ENCODE data around the gene SETD1B.
"Not testable (repeated sequence)": the region's sequence is repeated elsewhere in the genome, so short reads cannot be mapped to it uniquely, and the experiment has no call there.

Gene SETD1B

DNA sequence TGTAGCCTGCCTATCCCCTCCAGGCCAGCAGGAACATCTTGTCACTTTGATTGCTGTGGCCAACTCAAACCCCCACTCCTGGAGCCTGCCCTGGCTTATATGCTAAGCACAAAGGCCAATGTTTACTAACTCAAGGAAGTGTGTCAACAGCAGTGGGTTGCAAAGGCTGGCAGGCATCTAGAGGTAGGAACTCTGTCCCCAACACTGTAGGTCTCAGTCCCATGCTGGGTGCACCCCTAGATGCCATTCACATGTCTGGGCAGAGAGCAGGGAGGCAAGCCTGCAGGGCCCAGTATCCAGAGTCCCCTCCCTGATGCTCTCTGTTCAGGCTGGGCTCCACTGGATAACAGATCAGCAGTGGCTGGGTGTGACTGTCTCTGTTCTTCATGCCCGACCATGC, 56.4 kb downstream of the SETD1B start:
- no peak for DNase-seq

- not testable (repeated sequence) for DNase-seq
Observed at GRCh38 chr12:121860699-121861098, 56.9 kb downstream of the SETD1B start.

DNA sequence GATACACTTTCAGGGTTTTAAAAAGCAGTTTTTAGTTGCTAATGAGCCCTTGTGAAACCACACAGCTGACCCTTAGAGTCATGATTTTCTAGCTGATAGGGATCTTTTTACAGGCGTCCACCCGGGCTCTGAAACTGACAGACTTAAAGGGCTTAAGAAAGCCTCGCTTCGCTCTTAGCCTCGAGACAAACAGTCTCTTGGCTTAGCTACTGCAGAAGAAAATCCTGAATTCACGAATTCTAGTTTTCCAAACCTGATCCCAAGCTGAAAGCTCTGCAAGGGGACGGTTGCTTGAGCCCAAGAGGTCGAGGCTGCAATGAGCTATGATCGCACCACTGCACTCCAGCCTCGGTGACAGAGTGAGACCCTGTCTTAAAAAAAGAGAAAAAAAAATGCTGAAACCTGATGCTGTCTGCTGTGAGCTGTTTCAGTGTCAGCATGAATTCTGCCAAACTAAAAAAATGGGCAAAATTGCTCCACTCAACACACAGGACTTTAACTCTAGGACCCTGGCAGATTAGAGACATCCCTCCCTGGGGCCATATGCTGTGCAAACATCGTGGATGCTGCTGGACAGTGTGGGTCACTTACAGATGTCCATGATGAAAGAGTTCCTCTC, 57.9 kb downstream of the SETD1B start:
- no peak for DNase-seq

GRCh38 chr12:121866331-121866730, 62.5 kb downstream of the SETD1B start:
- no peak for DNase-seq

GRCh38 chr12:121869229-121869628, 65.4 kb downstream of the SETD1B start:
- not testable (repeated sequence) for DNase-seq

DNA sequence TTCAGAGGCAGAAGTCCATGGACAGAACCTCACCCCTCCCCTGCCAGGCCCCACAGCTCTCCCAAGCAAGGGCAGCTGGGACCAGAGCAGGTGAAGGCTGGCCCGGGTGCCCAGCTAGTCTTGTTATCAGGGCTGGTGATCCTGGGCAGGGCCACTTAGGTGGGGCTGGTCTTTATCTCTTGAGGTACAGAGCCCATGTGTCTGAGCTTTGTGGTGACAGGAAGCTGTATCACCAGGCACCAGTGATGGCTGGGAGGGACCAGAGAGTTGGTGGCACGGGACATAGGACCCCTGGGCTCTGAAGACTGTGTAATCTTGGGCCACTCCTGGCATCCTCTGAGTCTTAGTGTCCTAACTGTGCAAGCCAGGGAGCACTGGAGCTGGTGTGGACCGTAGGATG, 67.7 kb downstream of the SETD1B start:
- no peak for DNase-seq

DNA sequence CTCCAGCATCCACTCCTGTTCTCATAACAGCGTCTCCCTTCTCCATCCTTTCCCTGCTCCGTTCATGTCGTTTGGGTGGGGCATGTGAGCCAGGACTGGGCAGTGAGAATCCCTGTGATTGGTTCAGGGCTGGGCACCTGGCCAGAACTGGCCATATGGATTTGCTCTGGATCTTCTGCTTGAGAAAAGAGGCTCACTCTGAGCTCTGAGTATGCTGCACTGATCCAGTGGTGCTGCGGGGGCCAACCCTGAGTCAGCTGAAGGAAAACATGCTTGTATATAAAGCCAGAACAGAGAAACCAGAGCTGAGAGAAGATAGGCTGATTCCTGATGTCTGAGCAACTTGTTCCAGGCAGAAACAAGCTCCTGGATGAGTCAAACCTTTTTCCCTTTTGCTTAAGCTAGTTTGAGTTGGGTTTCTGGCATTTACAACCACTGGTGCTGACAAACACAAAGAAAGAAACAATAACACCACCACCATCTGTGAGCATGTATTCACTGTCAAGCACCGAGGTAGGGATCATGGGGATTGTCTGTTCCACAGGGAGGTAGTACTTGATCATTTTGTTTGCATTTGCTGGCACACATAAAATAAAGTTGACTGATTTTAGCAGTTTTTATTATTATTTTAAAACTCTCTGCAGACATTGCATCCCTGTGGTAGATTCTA, 68.9 kb downstream of the SETD1B start:
- DNase-seq = no peak

- no peak for DNase-seq
Observed at GRCh38 chr12:121873216-121873569, 69.4 kb downstream of the SETD1B start.

DNA sequence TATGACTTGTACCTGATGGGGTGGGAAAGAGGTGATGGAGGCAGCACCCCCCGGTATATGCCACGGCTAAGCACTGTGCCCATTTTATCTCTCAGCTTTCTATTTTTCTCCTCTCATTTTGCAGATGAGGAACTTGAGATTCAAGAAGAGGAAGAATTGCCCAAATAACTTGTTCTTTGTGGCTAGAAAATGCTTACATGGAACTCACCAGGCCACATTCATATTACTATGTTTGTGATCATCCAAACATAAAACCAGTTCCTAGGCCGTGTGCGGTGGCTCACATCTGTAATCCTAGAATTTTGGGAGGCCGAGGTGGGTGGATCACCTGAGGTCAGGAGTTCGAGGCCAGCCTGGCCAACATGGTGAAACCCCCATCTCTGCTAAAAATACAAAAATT, 70.3 kb downstream of the SETD1B start:
- no peak for DNase-seq

DNA sequence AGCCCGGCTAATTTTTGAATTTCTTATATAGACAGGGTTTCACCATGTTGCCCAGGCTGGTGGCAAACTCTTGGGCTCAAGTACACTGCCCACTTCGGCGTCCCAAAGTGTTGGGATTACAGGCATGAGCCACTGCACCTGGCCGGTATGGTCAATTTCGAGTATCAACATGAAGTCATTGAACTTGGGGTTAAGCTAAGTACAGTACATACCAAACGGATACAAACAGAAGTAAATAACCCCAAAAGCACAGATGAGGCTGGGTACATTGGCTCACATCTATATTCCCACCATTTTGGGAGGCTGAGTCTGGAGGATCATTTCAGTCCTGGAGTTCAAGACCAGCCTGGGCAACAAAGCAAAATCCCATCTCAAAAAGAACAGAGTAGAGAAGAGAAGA, 71.8 kb downstream of the SETD1B start:
- DNase-seq = no peak

DNA sequence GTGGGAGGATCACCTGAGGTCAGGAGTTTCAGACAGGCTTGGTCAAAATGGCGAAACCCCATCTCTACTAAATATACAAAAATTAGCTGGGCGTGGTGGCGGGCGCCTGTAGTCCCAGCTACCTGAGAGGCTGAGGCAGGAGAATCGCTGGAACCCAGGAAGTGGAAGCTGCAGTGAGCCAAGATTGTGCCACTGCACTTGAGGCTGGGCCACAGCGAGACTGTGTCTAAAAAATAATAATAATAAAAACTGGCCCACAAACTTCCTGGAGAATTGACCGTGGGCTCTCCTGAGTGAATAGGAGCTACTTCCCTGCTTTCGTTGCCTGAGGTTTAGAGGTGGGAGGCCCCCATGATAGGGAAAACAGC, 72.3 kb downstream of the SETD1B start:
- DNase-seq = not testable (repeated sequence)
